LNCaP clone FGC (cell line): Measurements from ENCODE around the gene SAYSD1.

Source experiments
- DNase-seq: peaks from one replicate; pipeline ENCODE4 v3.0.0-alpha.2; 2011; ENCODE audit warnings: low read depth
- H3K4me3 ChIP-seq: 2 replicates; pipeline ENCODE4 v1.5.1; 2011; ENCODE audit warnings: mild to moderate bottlenecking, low read depth, low read length, control low read depth
- CTCF ChIP-seq: IDR thresholded peaks from 2 replicates; pipeline ENCODE4 v1.5.1; 2012; ENCODE audit warnings: mild to moderate bottlenecking; ENCODE audit not compliant: control insufficient read depth, insufficient read depth; ENCODE audit errors: extremely low read depth

SAYSD1 gene

GRCh38 chr6:39100358-39100757 is 14.6 kb downstream of the SAYSD1 start:
- TF ChIP-seq CTCF: no peak

GRCh38 chr6:39095578-39095977 is 19.4 kb downstream of the SAYSD1 start:
- TF ChIP-seq CTCF: no peak
- no peak overlapping the region for H3K4me3 ChIP-seq
- DNase-seq: peak; percentile 80

More at GRCh38 chr6:39100358-39100757, 14.6 kb downstream of the SAYSD1 start:
- H3K4me3 ChIP-seq: no peak overlapping the region
- no peak for DNase-seq

- no peak overlapping the region for H3K4me3 ChIP-seq
- peak; percentile 57 for DNase-seq
- TF ChIP-seq CTCF: no peak
Observed at GRCh38 chr6:39093149-39093708, 21.8 kb downstream of the SAYSD1 start.

- peak; percentile 33 for TF ChIP-seq CTCF
- DNase-seq: no peak
- H3K4me3 ChIP-seq: no peak overlapping the region
Observed at GRCh38 chr6:39092124-39092523, 22.9 kb downstream of the SAYSD1 start.

- H3K4me3 ChIP-seq: no peak overlapping the region
- TF ChIP-seq CTCF: no peak
Observed at GRCh38 chr6:39091220-39091619, 23.8 kb downstream of the SAYSD1 start.

GRCh38 chr6:39090036-39090435 is 24.9 kb downstream of the SAYSD1 start:
- TF ChIP-seq CTCF: no peak
- no peak overlapping the region for H3K4me3 ChIP-seq
- DNase-seq: no peak

More at GRCh38 chr6:39091220-39091619, 23.8 kb downstream of the SAYSD1 start:
- no peak for DNase-seq

GRCh38 chr6:39088331-39088730 is 26.7 kb downstream of the SAYSD1 start:
- peak; percentile 73 for DNase-seq
- TF ChIP-seq CTCF: peak; percentile 67

More at GRCh38 chr6:39088331-39088730, 26.7 kb downstream of the SAYSD1 start:
- H3K4me3 ChIP-seq: no peak overlapping the region
